HG03066 (cell line): ENCODE measurements around the gene GBP6.
"Not testable (repeated sequence)": the region's sequence is repeated elsewhere in the genome, so short reads cannot be mapped to it uniquely, and the experiment has no call there.

Experiments
- ATAC-seq: cut with Tn5 transposase; IDR thresholded peaks from one replicate; pipeline ENCODE4 v1.9.1; 2021; ENCODE audit warnings: low read depth; ENCODE audit not compliant: unreplicated experiment

GBP6 gene, protein sequence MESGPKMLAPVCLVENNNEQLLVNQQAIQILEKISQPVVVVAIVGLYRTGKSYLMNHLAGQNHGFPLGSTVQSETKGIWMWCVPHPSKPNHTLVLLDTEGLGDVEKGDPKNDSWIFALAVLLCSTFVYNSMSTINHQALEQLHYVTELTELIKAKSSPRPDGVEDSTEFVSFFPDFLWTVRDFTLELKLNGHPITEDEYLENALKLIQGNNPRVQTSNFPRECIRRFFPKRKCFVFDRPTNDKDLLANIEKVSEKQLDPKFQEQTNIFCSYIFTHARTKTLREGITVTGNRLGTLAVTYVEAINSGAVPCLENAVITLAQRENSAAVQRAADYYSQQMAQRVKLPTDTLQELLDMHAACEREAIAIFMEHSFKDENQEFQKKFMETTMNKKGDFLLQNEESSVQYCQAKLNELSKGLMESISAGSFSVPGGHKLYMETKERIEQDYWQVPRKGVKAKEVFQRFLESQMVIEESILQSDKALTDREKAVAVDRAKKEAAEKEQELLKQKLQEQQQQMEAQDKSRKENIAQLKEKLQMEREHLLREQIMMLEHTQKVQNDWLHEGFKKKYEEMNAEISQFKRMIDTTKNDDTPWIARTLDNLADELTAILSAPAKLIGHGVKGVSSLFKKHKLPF

DNA sequence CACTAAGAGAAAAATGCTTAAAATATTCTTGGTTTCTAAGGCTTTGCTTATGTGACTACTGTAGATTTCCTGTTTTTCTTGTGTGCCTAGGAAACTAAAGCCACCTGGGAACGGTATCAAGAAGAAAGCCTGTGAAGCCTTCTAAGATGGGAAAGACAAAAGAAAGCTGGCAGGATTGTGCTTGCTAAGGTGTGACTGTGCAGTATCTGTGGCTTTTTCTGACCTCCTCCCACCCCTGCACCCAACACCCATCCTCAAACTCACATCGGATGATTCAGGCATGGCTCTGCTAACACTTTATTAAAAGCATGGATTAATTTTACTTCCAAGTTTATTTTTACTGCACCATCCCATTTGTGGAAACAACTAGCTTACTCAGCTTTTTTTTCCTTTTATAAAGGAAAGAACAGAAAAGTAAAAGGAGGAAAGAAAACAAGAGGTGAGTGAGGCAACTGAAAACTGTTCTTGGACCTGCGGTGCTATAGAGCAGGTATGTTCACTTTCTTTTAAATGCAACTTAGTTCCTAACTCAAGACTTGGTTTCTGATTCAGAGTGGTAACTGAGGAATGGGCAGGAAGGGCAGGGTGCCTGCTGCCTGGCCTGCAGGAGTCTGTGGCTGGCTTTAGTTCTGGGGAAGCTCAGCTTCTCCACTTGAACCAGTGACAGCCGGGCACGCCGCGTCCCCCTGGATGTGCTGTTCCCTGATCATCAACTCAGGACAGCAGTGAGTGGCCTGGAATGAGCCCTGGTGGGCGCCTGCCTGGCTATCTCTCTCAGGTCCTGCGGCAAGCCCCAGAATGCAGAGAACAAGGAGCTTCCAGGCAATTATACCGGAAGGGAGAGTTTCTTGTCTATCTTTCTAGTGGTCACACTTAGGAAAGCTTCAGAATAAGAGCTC is at the start of gene GBP6:
TSS of gene GBP6 (plus strand) at position 422 of the 899 bp plus-strand sequence. CDS start 4,493 bp downstream, outside the sequence.
- peak; percentile 7 for ATAC-seq

DNA sequence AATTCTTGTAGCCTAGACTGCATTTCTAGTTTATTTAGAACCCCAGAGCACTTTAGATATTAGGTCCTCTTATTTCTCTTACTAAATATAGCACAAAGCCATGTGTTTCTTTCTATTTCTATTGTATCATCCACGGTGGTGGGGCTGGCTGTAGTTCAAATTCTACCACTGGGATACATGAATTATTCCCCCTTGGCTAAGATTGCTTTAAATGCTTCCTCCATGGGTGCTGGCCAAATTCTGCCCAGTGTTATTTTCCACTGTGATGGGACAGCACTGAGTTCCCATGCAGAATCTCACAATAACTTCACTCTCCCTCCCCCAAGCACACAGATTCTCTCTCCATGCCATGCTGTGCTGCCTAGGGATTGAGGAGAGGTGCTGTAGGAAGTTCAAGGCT is 41.5 kb upstream of the GBP6 start:
- ATAC-seq: no peak

DNA sequence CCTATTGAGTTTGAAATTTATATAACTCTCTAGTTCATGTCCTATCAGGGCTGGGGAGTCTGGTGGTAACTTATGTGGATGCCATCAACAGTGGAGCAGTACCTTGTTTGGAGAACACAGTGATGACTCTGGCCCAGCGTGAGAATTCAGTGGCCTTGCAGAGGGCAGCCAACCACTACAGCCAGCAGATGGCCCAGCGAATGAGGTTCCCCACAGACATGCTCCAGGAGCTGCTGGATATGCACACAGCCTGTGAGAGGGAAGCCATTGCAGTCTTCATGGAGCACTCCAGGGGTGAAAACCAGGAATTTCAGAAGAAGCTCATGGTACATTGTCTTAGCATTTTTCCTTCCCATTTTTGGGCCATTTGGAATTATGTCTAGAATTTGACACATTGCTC is 32.0 kb upstream of the GBP6 start:
- ATAC-seq: no peak

DNA sequence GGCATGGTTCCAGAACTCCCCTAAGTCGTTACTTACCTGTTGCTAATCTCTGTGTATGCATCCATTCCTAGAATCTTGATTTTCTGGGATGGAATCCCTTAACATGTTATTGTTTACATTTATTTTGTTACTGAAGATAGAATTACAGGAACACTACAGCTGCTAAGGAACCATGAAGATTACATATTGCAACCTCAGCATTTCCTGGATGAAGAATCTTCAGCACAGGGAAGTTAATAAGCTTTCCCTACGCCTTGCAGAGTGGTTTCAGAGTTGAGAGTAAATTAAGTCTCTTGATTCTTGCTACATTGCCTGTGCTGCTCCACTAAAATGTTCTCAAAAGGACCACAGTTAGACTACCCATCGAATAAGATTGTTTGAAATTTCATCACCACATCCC is 31.4 kb upstream of the GBP6 start:
- ATAC-seq: no peak

DNA sequence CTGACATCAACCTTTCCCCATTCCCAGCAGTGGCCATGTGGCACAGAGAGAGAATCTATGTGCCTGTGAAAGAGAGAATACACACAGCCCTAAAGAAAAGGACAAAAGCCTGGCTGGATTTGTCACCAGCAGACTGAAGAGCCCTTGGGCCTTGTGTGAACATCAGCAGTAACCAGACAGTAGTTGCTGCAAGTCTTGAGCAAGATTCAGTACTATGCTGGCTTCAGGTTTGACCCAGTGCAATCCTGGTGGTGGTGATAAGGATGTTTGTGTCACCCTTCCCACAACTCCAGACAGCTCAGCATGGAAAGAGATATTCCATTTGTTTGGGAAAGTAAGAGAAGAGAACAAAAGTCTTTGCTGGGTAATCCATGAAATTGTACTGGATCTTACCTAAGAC is 28.4 kb upstream of the GBP6 start:
- no peak for ATAC-seq

DNA sequence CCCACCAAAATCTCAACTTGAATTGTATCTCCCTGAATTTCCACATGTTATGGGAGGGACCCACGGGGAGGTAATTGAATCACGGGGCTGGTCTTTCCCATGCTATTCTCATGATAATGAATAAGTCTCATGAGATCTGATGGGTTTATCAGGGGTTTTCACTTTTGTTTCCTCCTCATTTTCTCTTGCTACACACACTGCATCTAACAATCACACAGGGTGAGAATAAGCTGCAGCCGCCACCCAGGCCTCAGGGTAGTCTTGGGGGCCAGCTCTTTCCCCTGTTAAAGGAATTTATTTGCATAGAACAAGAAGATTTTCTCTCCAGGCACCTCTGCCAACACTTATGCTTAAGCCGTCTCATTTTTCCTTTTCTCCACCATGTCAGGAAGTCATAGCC is 26.0 kb upstream of the GBP6 start:
- ATAC-seq: no peak

DNA sequence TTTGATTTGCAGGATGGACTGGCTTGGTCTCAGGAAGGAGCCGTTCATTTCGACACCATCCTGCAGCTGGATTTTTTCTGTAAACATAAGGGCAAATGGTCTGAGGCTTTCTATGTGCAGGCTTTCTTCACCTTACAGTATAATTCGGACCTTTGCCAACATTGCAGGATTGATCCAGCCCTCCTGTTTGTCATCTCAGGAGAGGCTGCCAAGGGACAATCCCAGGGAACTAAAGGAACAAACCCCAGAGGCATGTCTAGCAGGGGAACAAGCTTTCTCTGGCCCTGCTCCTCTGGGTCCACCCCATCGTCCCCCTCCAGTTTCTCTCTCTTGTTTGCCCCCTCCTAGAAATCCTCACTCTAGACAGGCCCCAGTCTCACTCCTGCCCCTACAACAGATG is 24.8 kb upstream of the GBP6 start:
- ATAC-seq: no peak

DNA sequence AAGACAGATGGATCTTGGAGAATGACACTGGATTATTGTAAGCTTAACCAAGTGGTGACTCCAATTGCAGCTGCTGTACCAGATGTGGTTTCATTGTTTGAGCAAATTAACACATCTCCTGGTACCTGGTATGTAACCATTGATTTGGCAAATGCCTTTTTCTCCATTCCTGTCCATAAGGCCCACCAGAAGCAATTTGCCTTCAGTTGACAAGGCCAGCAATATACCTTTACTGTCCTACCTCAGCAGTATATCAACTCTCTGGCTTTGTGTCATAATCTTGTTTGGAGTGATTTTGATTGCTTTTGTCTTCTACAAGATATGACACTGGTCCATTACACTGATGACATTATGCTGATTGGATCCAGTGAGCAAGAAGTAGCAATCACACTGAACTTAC is 18.4 kb upstream of the GBP6 start:
- not testable (repeated sequence) for ATAC-seq

DNA sequence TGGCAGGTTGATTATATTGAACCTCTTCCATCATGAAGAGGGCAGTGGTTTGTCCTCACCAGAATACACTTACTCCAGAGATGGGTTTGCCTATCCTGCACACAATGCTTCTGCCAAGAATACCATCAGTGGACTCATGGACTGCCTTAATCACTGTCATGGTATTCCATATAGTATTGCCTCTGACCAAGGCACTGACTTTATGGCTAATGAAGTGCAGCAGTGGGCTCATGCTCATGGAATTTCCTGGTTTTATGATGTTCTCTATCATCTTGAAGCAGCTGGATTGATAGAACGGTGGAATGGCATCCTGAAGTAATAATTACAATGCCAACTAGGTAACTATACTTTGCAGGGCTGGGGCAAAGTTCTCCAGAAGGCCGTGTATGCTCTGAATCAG is 16.6 kb upstream of the GBP6 start:
- ATAC-seq: no peak

DNA sequence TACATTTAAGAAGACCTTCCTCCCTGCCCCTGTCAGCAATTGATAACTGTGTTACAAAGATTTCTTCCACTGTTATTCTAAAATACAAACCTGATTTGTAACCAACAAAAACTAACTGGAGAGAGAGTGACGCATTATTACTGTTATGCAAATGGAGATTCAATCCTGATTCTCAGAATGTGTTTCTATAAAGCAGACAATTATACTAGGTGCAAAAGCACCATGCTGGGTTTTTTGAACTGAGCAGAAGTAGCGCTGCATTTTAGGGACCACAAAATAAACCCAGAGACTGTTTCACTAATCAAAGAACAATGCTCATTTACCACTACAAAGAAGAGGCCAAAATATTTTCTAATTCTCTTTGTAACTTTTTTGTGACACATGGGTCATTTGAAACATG is 13.6 kb upstream of the GBP6 start:
- no peak for ATAC-seq

DNA sequence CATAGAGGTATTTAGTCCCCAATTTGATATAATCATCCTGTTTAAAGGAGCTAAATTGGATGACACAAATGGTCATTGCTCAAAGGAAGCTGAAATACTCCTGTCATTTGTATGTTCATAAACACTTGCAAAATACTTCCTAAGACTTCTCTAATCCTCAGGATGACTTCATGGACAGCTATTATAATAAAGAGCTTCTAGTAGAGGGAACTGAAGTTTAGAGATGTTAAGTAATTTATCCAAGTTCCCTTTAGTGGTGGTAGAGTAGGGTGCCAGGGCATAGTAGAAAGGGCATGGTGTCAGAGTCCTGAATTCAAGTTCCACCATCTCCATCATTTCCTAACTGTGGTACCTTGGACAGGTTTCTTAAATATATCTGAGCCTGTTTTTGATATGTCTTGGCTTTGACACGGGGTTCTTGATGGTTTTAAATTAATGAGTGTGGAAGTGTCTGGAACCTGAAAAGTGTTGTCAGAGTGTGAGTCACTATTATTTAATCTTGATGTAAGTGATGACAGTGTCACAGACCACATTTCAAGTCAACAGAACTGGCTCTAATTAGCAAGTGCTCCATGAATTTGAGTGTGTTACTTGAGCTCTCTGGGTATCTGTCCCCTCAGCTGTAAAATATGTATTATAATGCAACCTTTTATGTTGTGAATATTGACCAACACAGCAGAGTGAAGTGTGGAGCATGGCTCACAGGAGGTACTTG is 12.1 kb upstream of the GBP6 start:
- no peak for ATAC-seq

DNA sequence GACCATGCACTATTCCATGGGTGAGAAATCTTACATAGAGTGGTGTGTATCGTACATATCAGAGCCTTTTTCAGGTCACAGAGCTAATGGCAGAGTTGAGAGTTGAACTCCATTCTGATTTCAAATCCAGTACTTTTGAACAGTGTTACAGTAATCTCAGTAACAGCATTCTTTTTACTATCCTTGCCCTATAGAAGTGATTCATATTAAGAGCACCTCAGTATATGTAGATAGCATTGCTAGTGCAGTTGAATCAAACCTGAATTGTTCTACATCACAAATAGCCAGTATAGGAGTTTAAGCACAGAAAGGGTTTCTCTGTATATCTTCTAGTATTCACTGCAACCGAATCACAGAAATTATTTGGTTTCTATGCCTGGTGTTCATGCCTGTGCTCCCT is 11.4 kb upstream of the GBP6 start:
- no peak for ATAC-seq

DNA sequence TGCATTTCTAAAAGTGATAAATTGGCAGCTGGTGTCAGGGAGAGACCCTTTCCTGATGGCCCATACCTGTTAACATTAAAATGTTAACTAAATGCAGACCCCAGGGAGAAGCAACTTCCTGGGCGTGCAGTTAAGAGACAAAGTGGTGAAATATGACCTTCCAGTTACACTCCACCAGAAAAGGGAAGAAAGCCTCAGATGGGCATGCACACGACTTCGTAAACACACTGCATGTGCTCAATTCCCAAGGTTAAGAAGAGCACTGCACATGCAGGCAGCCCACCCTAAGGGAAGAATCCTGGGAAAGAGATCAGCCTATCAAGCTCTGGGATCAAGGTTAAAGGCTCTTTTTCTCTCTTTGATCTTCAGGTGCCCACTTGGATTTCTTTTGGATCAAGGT is 9.7 kb upstream of the GBP6 start:
- ATAC-seq: no peak

DNA sequence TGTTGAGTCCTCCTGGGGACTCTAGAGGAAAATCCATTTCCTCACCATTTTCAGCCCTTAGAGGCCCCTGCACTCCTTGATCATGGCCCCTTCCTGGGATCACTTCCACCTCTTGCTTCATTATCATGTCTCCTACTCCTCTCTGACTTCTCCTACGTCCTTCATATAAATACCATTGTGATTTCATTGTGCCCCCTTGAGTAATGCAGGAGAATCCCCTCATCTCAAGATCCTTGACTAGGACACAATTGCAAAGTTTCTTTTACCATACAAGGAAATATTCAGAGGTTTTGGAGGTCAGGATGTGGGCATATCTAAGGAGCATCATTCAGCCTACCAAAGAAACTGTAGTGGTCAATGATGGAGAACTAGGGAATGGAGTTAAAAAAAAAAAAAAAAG is 8.8 kb upstream of the GBP6 start:
- ATAC-seq: no peak

DNA sequence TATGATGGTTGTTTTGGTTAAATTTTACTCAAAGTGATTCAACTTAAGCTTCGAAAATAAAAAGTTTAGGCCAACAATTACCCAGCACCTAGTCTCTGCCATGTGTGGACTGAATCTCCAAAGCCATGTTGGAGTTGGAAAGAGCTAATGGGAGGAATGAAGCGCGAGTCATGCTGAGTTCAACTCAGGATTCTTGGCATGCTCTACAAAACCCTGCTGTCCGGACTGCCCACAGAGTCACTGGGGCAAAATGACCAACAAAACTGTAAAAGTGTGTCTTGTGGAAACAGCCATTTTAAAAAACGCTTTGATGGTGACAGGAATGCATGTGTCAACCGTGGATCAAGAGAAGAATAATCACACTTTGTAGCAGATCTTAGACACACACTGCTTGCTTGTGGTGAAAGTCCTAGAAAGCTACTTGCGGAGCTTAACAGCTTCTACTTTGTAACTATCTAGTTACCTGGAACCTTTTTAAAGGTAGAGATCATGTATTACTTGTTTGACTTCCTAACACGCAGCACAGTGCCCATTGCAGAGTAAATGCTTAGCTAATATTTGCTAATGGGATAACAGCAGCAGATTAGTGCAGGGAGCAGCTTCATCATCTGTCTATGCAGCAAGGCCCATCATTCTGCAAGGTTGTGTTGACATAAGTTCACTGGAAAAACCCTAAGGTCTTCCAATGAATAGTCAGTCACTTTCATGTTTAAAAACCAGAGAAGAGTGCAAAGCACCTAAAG is 7.0 kb upstream of the GBP6 start:
- ATAC-seq: no peak

DNA sequence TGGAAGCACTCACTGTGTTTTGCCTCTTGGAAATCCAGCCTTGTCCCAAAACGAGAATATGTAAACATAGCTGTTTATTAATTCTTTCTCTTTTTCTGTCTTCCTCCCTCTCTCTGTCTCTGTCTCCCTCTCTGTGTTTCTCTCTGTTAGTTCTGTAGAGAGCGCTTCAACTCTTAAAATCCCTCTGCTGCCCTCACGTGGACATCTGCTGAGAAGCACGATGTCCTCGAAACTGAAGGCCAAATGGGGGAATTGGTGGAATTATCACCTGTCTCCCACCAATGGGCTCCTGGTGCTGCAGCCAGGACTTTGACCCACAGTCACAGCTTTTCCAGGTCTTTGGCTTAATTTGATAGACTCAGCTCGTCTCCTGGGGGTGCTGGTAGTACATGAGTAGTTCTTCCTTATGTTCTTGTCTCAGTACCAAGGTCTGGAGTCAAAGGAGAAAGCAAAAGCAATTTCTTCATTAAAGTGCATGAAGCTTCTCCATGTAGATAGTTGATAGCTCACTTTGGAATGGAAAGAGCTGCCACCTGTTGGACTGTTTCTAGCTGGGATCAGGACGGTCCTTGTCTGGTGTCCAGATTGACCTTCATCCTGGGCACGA is 5.5 kb upstream of the GBP6 start:
- peak; percentile 72 for ATAC-seq

DNA sequence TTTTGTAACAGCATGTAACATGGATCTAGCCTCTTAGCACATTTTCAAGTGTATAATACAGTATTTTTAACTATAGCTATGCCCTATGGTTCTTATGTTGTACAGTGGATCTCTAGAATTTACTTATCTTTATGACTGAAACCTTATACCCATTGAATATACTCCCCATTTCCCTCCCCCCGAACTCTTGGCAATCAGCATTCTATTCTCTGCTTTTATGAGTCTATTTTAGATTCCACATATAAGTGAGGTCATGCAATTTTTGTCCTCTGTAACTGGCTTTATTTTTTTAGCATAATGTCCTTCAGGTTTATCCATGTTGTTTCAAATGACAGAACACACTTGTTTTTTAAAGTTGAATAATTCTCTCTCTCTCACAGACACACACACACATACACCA is 3.1 kb upstream of the GBP6 start:
- no peak for ATAC-seq

DNA sequence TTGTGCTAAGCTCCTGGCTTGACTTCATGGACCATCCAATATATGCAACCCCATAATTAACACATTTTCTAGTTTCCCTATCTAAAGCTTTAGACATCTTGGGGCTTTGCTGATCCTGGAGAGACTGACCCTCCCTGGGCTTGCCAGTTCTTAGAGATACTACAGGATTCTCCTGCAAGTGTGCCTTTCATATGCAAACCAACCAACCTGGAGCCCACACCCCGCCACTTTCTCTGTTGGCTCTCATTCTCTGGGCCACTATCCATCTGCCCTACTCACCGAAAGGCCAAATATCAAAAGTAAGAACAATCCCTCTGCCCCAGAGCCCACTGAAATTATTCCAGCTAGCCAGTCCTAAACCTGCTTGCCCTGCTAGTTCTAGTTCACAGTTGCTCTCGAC is 2.2 kb upstream of the GBP6 start:
- ATAC-seq: no peak

DNA sequence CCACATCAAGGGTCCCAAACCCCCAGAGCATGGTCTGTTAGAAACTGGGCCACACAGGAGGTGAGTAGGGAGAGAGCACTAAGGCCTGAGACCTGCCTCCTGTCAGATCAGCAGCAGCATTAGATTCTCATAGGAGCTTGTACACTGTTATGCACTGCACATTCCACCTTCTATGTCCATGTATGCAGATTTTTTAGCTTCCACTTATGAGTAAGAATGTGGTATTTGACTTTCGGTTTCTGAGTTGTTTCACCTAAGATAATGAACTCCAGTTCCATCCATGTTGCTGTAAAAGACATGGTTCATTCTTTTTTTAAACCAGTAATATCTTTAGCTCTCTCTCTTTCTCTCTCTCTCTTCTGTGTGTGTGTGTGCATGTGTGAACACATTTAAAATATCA is 663 bp upstream of the GBP6 start:
- ATAC-seq: peak; percentile 89
